ENCODE measurements around the gene UQCR11. TPM values are rescaled to one million over a fixed set of nuclear protein-coding genes. Genes with fewer than 3 reads are reported as not detected.

Gene UQCR11
- total and polyA plus RNA-seq, 5 experiments from 2014 or later: 130 to 646 (median 545) TPM

DNA sequence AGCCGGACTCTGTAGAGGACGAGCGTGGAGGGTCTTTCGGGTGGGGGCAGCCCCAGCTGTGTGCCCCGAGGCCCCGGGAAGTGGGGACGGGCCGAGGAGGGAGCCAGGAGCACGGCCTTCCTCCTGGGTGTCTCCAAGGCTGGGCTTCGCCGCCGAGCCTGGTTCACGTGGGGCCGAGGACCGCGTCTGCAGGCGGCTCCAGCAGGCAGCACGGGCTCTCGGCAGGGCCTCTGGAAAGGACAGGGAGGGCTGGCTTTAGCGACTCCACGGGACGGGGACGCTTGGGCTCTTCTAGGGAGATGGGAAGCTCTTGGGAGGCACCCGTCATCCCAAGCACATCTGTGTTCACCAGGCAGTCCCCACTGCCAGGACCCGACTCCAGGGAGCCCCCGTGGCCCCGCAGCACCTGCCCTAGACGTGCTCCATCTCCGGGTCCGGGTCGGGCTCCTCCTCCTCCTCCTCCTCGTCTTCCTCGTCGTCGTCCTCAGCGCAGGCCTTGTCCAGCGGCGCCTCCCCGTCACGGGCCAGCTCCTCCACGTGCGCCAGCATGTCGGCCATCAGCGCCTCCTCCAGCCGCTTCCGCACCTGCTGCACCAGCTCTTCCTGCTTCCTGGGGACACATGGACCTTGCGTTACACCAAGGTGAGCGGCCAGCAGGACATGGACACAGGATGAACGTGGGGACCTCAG, 27.2 kb downstream of the UQCR11 start:
- H3K36me3 Mint-ChIP-seq: peaks cover 0 to 48% (median 3%) of the 10 kb centered on the region in 3 donors
- no peak overlapping the region for H3K4me3 Mint-ChIP-seq
- no peak for DNase-seq
- ATAC-seq: no peak
- H3K27ac Mint-ChIP-seq: no peak overlapping the region
- H3K9me3 Mint-ChIP-seq: no peaks in the 10 kb centered on the region
- POLR2A ChIA-PET: interaction anchor here (1.6 kb wide), 1 partner anchor 13 kb away, joined by 5 read pairs; no protein-coding TSS in a partner anchor
- H3K4me1 Mint-ChIP-seq: peaks cover 0 to 5% (median 1%) of the 10 kb centered on the region in 4 donors
- no peaks in the 10 kb centered on the region for H3K27me3 Mint-ChIP-seq

DNA sequence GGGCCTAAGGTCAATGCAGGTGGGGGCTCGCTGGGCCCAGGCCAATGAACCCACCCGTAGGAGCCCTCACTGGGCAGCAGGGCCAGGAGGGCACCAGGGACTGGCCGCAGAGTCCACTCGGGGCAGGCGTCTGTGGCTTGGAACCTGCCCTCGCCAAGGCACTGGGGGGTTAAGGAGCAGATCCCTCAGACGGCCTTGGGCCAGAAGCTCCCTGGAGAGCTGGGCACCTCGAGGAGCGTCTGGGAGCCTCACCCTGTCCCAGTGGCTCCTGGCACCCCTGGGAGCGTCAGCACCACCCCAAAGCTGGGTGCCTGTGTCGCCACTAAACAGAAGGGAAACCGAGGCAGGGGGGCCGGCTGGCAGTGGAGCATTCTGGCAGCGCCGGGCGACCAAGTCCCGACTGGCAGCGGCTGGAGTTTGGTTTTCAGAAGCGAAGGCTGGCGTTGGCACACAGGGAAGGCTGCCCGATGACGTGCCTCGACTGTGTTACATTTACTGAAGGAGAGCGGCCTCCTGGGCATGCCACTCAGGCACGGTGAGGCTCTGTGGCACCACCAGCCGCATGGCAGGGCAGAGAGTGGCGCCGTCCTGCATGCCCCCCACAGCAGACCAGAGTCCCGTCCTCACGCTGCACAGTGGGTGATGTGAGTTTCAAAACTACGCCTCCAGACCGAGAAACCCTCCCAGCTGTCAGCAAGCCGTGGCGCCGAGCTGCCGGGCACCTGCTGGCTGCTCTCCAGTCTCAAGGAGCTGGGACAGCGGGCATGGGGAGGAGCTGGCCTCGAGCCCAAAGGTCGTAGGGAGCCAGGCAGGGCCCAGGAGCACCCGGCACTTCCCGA, 28.0 kb downstream of the UQCR11 start:
- peaks cover 0 to 41% (median 3%) of the 10 kb centered on the region in 3 donors for H3K36me3 Mint-ChIP-seq
- H3K4me3 Mint-ChIP-seq: no peak overlapping the region
- POLR2A ChIA-PET: no interaction called here
- no peaks in the 10 kb centered on the region for H3K27me3 Mint-ChIP-seq
- peaks cover 0 to 5% (median 1%) of the 10 kb centered on the region in 4 donors for H3K4me1 Mint-ChIP-seq
- ATAC-seq: no peak
- no peak for DNase-seq
- H3K9me3 Mint-ChIP-seq: no peaks in the 10 kb centered on the region
- H3K27ac Mint-ChIP-seq: no peak overlapping the region

DNA sequence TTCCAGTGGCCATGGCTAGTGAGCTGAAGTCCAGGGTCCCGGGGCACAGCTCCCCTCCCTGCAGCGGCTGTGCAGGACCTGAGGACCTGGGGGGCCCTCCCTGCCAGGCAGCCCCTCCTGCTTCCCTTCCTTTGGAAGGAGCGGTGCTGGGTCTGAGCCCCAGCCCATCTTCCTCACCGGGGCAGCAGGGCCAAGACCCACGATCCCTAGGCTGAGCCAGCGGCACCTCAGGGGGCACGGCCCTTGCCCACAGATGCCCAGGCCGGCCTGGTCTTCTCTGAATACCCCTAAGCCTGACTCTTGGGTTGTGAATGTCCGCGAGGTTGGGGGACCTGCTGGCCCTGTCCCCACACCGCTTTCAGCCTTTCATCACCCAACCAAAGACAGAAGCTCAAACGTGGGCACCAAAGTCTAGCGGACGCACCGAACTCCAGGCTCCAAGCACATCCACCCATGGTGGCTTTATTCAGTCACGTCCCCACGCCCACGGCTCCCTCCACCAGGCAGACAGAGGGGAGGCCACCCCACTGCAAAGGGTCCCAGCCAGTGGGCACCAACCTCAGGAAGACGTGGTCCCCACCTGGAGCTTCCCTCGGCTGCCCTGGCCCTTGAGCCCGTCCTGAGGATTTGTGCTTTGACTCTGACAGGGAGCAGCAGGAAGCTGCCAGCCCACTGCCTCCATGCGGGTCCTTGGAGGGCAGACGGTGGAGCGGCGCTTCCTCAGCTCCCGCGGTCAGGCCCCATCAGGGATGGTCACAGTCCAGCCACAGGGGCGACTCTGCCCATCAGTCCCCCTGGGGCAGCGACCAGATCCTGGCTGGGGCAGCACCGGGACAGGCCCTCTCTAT, 28.8 kb downstream of the UQCR11 start:
- Mint-ChIP-seq H3K36me3 (peaks cover 0 to 32% (median 3%) of the 10 kb centered on the region in 3 donors), H3K4me3 (no peak overlapping the region), H3K4me1 (peaks cover 0 to 5% (median 1%) of the 10 kb centered on the region in 4 donors), H3K27me3 (no peaks in the 10 kb centered on the region), H3K27ac (peak overlapping the region in 1 of 10 donors; percentile 78), H3K9me3 (no peaks in the 10 kb centered on the region)
- DNase-seq: no peak
- no peak for ATAC-seq
- POLR2A ChIA-PET: no interaction called here

DNA sequence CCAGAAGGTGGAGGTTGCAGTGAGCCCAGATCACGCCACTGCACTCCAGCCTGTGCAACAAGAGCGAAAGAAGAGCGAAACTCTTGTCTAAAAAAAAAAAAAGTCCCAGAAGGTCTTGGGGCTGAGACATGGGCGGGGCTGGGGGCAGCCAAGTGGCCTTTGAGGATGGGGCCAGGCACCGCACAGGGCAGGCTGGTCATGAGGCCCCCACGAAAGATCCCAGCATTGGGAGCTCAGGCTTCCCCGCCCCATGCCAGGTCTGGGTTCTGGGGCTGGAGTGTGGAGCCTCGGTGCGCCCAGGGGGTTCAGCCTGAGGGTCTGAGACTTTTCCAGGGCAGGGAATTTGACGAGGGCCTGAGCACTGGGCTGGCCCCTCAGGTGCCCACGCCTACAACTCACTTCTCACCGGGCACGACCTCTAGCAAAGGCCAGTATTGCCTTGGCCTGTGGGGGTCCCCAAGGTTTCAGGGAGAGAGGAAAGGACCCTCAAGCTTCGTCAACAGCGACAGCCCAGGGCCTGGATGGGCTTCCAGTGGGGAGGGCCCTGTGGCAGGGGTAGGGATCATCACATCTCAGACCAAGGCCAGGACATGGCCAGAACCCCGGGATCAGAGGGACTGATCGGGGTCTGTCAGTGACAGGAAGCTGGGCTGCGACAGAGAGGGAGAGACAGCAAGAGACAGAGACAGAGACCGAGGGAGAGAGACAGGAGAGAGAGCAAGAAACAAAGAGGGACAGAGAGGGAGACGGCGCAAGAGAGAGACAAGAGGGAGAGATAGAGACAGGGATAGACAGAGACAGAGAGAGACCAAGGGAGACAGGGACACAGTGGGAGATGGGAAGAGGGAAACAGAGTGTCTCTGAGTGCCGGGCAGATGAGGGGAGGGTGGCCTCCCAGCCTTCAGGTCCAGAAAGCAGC, 29.7 kb downstream of the UQCR11 start:
- no peak overlapping the region for H3K4me3 Mint-ChIP-seq
- peak overlapping the region in 3 of 10 donors; percentile 70 to 83 (median 78) for H3K27ac Mint-ChIP-seq

DNA sequence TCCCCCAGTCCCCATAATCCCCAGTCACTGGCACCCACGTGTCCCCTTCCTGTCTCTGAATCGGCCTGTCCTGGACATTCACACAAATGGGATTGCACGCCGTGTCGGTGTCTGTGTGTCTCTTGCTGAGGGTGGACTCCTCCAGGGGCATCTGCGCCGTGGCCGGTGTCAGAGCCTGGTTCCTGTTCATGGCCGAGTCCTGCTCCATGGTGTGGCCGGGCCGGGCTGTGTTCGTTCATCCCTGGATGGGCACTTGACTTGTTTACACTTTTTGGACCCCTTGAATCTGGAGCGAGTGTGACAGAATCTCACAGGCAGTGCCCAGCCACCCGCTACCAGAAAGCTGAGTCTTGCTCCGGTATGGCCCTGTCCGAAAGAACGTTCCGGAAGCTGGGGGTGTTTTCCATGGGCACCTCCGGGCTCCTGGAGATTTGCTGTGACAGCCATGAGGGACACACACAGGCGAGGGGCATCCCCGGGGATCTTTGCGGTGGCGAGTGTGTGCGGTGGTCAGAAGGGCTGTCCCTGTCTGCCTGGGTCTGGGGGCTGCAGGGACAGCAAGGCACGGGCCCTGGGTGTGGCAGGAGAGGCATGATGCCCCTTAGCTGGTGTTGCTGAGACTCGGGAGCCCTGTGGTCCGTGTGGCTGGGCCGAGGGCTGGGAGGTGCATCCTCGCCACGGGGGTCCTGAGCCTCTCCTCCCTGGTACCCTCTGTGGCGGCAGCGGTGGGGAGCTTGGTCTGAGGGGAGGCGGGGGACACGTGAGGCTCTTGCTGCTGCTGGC, 30.7 kb downstream of the UQCR11 start:
- Mint-ChIP-seq H3K4me1 (peaks cover 5 to 9% (median 7%) of the 10 kb centered on the region in 4 donors), H3K9me3 (no peaks in the 10 kb centered on the region), H3K36me3 (peaks cover 0 to 14% (median 0%) of the 10 kb centered on the region in 3 donors), H3K27me3 (peaks cover 0 to 4% (median 0%) of the 10 kb centered on the region in 5 donors), H3K4me3 (no peak overlapping the region), H3K27ac (peak overlapping the region in 2 of 10 donors; percentile 50 to 75)
- POLR2A ChIA-PET: interaction anchor here (0.5 to 0.7 kb wide), 3 partner anchors 17 to 905 kb away, joined by 3 to 4 read pairs (median 4); no protein-coding TSS in a partner anchor
- DNase-seq: no peak
- ATAC-seq: no peak

More for the DNA sequence above, 29.7 kb downstream of the UQCR11 start:
- H3K27me3 Mint-ChIP-seq: no peaks in the 10 kb centered on the region
- H3K36me3 Mint-ChIP-seq: peaks cover 0 to 25% (median 0%) of the 10 kb centered on the region in 3 donors
- ATAC-seq: no peak
- peaks cover 0 to 5% (median 1%) of the 10 kb centered on the region in 4 donors for H3K4me1 Mint-ChIP-seq
- no peak for DNase-seq
- POLR2A ChIA-PET: interaction anchor here (0.7 kb wide), 2 partner anchors 16 to 904 kb away, joined by 4 read pairs; no protein-coding TSS in a partner anchor
- no peaks in the 10 kb centered on the region for H3K9me3 Mint-ChIP-seq

DNA sequence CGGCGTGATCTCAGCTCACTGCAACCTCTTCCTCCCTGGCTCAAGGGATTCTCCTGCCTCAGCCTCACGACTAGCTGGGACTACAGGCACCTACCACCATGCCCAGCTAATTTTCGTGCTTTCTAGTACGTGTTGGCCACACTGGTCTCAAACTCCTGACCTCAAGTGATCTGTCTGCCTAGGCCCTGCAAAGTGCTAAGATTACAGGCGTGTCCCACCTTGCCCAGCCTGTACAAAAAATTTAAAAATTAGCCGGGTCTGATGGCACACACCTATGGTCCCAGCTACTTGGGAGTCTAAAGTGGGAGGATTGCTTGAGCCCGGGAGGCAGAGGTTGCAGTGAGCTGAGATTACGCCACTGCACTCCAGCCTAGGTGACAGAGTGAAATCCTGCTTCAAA, 32.5 kb downstream of the UQCR11 start:
- POLR2A ChIA-PET: no interaction called here
- Mint-ChIP-seq H3K36me3 (peaks cover 0 to 10% (median 0%) of the 10 kb centered on the region in 3 donors), H3K4me1 (peaks cover 5 to 9% (median 7%) of the 10 kb centered on the region in 4 donors), H3K27me3 (peaks cover 0 to 4% (median 0%) of the 10 kb centered on the region in 5 donors), H3K27ac (peak overlapping the region in 1 of 10 donors; percentile 73), H3K9me3 (no peaks in the 10 kb centered on the region), H3K4me3 (no peak overlapping the region)
- ATAC-seq (no peak), DNase-seq (no peak)

DNA sequence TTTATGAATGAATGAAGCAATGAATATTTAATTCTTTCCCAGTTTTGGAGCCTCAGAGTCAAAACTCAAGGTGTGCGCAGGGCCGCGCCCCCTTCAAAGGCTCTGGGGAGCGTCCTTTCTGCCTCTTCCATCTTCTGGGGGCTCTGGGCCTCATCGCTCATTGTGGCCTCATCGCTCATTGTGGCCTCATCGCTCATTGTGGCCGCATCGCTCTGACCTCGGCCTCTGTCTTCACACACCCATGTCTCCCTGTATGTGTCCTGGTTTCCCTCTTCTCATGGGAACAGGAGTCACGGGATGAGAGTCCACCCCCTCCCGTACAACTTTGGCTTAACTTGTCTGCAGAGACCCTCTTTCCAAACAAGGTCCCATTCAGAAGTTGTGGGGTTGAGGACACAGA, 33.9 kb downstream of the UQCR11 start:
- DNase-seq (peak in 1 of 10 donors; percentile 48), ATAC-seq (no peak)
- no peak overlapping the region for H3K4me3 Mint-ChIP-seq
- H3K27ac Mint-ChIP-seq: peak overlapping the region in 1 of 10 donors; percentile 53
- H3K27me3 Mint-ChIP-seq: peaks cover 0 to 4% (median 0%) of the 10 kb centered on the region in 5 donors
- peaks cover 5 to 9% (median 7%) of the 10 kb centered on the region in 4 donors for H3K4me1 Mint-ChIP-seq
- H3K36me3 Mint-ChIP-seq: peaks cover 0 to 4% (median 0%) of the 10 kb centered on the region in 3 donors
- H3K9me3 Mint-ChIP-seq: no peaks in the 10 kb centered on the region
- POLR2A ChIA-PET: no interaction called here

DNA sequence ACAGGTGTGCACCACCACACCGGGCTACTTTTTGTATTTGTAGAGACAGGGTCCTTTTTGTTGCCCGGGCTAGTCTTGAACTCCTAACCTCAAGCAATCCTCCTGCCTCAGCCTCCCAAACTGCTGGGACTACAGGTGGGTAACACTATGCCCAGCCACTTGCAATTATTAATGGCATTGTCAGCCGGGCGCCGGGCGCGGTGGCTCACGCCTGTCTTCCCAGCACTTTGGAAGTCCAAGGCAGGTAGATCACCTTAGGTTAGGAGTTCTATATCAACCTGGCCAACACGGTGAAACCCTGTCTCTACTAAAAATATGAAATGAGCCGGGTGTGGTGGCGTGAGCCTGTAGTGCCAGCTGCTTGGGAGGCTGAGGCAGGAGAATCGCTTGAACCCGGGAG, 34.4 kb downstream of the UQCR11 start:
- POLR2A ChIA-PET: interaction anchor here (0.6 kb wide), 1 partner anchor 18 kb away, joined by 4 read pairs; no protein-coding TSS in a partner anchor
- H3K4me1 Mint-ChIP-seq: peaks cover 5 to 9% (median 5%) of the 10 kb centered on the region in 4 donors
- H3K27ac Mint-ChIP-seq: no peak overlapping the region
- peaks cover 0 to 2% (median 0%) of the 10 kb centered on the region in 3 donors for H3K36me3 Mint-ChIP-seq
- ATAC-seq (no peak), DNase-seq (no peak)
- peak overlapping the region in 2 of 10 donors; percentile 58 to 73 for H3K4me3 Mint-ChIP-seq
- H3K9me3 Mint-ChIP-seq: no peaks in the 10 kb centered on the region
- H3K27me3 Mint-ChIP-seq: peaks cover 0 to 4% (median 0%) of the 10 kb centered on the region in 5 donors

DNA sequence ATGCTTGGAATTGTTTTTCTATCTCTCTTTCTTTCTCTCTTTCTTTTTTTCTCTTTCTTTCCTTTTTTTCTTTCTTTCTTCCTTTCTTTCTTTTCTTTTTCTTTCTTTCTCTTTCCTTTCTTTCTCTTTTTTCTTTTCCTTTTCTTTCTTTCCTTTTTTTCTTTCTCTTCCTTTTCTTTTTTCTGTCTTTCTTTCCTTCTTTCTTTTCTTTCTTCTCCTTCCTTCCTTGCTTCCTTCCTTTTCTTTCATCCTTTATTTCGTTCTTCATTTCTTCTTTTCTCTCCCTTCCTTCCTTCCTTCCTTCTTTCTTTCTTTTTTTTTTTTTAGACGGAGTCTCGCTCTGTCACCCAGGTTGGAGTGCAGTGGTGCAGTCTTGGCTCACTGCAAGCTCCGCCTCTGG, 35.3 kb downstream of the UQCR11 start:
- ATAC-seq: no peak
- H3K4me3 Mint-ChIP-seq: peak overlapping the region in 8 of 10 donors; percentile 34 to 73 (median 60)
- H3K27ac Mint-ChIP-seq: peak overlapping the region in 3 of 10 donors; percentile 24 to 53 (median 52)
- no peaks in the 10 kb centered on the region for H3K9me3 Mint-ChIP-seq
- DNase-seq: no peak
- no peaks in the 10 kb centered on the region for H3K36me3 Mint-ChIP-seq
- H3K4me1 Mint-ChIP-seq: peaks cover 4 to 9% (median 5%) of the 10 kb centered on the region in 4 donors
- POLR2A ChIA-PET: interaction anchor here (0.5 to 0.6 kb wide), 3 partner anchors 13 to 19 kb away, joined by 3 to 6 read pairs (median 3); no protein-coding TSS in a partner anchor
- peaks cover 0 to 4% (median 0%) of the 10 kb centered on the region in 5 donors for H3K27me3 Mint-ChIP-seq

DNA sequence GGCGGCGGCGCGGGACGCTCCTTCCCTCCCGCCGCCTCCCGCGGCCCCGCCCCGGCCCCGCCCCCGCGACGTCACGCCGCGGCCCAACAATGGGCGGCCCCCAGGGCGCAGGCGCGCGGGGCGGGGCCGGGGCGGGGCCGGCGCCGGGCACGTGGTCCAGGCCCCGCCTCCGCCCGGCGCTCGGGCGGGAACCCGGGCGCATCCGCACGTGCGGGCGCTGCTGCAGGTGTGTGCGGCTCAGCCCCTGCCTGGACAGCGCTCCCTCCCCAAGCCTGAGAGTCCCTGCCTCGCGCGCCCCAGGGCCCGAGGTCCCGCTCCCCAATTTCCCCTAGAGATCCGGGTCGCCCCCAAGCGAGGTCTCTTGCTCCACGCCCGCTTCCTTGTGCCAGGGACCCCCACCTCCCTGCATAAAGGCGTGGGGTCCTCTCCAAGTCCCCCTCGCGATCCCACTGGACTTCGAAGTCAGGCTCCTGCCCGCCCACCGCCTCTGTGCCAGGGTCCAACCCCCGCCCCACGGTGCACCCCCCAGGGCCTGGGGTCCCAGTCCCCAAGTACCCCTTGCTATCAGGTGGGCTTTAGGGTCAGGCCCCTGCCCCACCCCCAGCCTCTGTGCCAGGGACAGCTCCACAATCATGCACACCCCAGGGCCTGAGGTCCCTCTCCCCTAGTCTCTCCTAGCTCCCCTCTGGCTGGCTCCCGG, 36.8 kb downstream of the UQCR11 start, which contains the start of gene MEX3D:
Gene MEX3D, minus strand, starts transcription at position 6 of the 700 bp plus-strand sequence. CDS start 267 bp downstream, outside the sequence.
- H3K4me1 Mint-ChIP-seq: peaks cover 4 to 9% (median 5%) of the 10 kb centered on the region in 4 donors
- no peaks in the 10 kb centered on the region for H3K36me3 Mint-ChIP-seq
- peaks cover 0 to 4% (median 0%) of the 10 kb centered on the region in 5 donors for H3K27me3 Mint-ChIP-seq
- POLR2A ChIA-PET: interaction anchor here (1.1 kb wide), 1 partner anchor 33 kb away, joined by 3 read pairs; no protein-coding TSS in a partner anchor
- DNase-seq (peak; percentile 62 to 98 (median 82)), ATAC-seq (peak; percentile 87 to 95)
- peak within 1 kb of the TSS in 3 of 10 donors; percentile 8 to 49 (median 34) for H3K27ac Mint-ChIP-seq
- peak within 1 kb of the TSS; percentile 18 to 74 (median 53) for H3K4me3 Mint-ChIP-seq
- H3K9me3 Mint-ChIP-seq: no peaks in the 10 kb centered on the region

All from naive thymus-derived CD8-positive, alpha-beta T cell (primary cell).